HG03103 (cell line): ENCODE measurements around the gene SMARCA2.
A peak's percentile ranks its signal among the peaks of the same experiment; 100 is the strongest.

Source experiments
- ATAC-seq: cut with Tn5 transposase; IDR thresholded peaks from one replicate; pipeline ENCODE4 v1.9.1; 2021; ENCODE audit warnings: low read depth; ENCODE audit not compliant: unreplicated experiment

The SMARCA2 gene

DNA sequence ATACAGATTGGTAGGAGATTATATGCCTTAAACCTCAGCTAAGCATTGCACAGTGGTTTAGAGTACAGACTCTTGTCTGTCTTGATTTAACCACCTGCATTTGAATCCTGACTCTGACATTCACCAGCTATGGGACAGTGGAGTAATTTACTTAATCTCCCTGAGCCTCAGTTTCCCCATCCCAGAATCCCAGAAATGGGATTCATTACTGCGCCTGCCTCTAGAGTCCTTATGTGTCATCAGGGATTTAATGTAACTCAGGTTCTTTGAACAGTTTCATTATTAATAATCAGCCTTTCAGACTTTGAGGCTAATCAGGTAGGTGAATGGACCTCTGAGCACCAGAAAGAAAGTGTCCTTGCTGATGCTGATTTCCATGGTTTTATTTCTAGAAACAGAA lies 149.1 kb downstream of the SMARCA2 start:
- no peak for ATAC-seq

DNA sequence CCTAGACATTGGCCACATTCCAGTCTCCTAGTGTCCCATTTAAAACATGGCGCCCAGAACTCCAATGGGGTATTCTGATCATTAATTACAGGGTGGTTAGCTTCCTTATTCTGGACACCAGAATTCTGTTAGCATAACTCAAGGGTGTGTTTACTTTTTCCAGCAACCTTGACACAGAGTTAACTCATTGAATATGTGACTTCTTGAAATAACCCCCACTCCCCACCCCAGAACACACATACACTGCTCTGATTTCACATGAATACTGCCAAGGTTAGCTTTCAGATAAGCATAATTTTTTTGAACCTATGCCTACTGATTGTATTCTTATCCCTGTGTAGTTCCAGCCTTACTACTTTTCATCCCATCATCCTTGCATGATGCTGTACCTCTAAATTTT lies 151.1 kb downstream of the SMARCA2 start:
- no peak for ATAC-seq

DNA sequence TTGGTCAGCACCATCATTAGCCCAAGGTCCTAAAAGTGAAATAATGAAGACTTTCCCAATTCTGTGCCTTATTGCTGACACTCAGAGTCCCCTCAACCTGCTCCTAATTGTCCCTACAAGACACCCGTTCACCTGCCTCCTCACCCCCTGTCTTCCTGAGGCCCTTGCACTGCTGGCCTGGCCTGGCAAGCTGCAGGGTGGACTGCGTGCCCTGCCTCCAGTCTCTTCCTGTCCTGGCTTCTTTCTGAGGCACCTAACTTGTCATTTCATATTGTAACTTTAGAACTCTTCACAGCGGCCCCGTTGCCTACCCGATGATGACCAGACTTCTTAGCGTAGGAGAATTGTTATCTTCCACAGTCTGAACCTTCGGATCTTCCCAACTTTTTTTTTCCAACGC lies 153.9 kb downstream of the SMARCA2 start:
- ATAC-seq: no peak

DNA sequence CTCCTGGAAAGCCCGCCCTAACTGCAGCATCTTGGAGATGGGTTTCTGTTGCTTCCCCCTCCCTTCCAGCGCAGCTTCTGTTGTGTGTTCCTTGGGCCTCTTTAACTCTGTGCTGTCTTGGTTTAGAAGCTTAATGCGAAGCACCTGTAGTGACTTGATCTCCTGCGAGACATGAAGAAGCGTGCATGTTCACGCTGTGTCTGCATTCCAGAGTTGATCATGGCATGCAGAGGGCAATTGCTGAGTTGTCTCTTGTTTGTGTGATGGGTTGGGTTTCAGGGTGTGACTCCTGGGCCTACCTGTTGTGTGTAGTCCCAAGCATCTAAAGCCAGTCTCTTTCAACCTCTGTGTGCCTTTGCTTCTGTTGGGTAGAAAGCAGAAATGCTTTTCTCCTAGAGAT lies 155.6 kb downstream of the SMARCA2 start:
- no peak for ATAC-seq

DNA sequence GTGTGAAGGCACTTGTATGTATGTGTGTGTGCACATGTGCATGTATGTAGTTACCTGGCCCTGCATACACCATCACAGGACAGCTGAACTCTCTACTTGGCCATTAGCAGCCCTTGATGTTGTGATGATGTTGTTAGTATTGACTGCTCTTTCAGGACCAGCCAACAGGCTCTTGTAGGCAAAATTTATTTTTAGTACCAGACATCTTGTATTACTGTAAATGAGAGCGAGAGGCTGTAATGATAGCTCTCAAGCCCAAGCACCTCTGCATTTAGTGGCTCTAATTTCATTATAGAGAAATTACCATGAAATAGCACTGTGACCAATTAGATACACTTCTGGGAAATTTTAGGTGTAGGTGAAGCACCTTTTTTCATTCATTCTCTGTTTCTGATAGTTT lies 158.0 kb downstream of the SMARCA2 start:
- no peak for ATAC-seq

DNA sequence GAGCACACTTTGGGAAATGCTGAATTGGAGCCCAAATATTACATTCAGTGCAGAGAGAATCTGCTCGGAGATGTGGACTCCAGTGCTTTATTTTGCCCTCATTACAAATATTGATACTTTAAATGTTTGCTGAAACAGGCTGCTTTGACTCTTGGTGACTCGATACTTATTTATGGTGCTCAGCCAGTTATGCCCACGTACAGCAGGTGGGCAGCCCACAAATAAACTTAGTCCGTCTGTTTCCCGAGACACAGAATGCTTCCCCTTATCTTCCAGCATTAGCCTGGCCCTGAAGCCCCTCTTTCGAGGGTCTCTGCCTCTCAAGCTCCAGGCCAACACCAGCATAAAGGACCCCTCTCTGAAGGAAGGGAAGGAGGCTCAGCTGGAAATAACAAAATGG lies 158.7 kb downstream of the SMARCA2 start:
- ATAC-seq: no peak

DNA sequence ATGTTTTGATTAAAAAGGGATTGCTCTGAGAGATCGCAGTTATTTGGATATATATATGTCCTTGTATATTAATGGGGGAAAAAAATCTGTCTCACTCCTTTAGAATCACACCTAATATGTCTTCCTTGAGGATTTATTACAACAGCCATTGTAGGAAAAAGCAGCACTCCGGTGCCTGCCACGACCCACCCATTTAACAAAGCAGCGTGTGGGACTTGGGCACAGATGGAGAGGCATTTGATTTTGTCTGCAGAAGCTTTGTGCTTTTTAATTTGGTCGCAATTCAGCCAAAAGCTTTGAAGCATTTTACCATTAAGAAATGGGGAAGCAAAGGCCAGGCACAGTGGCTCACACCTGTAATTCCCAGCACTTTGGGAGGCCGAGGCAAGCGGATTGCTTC lies 159.2 kb downstream of the SMARCA2 start:
- no peak for ATAC-seq

DNA sequence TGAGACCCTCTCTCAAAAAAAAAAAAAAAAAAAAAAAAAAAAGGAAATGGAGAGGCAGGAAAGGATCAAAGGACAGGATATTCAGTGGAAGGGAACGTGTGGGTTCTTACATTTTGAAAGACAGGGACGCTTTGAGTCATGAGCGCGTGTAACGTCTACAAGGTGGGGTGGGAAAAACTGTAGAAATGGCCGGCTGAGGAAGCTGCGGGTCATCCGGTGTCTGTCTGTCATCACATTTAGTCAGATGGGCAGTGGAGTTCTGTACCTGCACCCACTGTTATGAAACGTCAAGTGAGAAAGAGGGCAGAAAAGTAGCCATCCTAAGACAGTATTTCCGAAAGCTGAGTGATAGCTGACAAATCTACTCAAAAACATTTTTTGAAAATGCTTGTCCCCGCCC lies 159.8 kb downstream of the SMARCA2 start:
- ATAC-seq: no peak

DNA sequence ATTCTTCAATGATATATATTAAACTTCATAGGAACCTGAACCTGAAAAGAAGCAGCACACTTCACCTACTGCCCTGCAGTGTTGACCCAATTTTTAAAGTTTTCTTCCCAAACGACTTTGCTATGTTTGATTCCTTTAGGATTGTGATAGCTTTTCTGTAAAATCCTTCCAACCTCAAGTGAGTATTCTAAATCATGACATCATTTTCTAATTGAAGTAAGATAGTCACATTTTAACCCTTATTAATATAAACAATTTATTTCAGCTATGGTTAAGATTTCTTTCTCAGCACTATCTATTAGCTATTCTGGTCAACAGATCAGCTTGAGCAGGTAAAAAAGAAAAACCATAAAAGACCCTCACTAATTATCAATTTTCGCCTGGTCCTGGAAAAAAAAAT lies 162.0 kb downstream of the SMARCA2 start:
- no peak for ATAC-seq

DNA sequence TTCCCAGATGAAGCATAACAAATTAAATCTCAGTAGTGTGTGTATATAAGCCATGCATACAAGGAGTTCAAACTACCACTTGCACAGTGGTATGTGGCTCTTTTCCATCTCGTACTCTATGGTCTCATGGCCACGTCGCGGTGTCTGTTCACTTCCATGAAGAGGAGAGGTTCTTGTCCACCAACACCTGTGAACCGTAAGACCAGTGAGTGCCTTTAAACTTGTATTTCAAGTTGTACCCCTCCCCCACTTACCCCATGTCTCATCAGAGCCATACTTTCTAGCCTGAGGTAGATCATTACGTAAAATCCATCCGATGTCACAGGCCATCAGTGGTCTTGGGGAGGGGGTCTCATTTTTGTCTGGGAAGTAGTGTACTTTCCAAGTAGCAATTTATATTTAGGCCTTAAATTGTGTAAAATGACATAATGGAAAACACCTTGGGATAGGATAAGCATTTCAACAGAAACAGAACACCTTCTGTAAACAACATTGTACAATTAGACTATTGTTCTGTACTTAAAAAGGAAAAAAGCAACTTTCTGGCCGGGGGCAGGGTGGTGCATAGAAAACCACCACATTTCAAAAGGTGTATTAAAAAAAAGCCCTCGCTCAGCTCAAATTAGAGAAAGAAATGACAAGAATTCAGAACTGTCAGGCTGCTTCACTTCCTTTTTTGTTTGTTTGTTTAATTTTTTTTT lies 163.0 kb downstream of the SMARCA2 start:
- ATAC-seq: no peak

DNA sequence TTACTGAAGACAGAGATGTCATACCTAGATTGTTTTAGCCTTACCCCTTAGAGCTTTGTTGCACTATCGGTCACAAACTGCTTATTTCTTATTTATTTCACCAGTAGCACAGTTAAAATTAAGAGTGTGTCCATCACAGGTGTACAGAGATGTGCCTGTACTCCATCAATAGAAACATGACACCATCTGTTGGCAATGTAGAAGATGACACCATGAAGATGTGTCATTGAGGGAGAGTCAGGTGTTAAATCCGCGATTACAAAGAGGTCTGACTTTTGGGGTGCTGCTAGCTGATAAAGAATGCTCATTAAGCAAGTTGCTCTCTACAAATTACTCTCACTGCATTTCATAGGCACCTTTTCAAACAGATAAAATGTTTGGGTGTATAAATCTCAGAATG lies 164.4 kb downstream of the SMARCA2 start:
- ATAC-seq: peak; percentile 51

DNA sequence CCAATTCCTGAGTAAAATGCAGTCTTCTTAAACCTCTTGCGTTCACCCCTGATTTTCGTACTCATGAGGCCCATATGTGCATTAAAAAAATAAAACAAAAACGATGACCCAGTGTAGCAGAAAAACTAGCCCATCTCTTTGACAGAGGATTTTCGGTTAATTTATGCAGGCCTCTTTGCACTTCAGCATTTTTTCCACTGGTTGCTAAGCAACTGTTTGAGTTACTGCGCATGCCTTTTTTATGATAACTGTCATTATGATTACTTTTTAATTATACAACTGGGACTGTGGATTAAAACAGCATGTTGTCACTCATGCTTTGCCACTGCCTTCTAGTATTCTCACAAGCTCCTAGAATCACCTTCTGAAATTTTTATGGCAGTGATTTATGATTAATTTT lies 165.0 kb downstream of the SMARCA2 start:
- ATAC-seq: no peak

DNA sequence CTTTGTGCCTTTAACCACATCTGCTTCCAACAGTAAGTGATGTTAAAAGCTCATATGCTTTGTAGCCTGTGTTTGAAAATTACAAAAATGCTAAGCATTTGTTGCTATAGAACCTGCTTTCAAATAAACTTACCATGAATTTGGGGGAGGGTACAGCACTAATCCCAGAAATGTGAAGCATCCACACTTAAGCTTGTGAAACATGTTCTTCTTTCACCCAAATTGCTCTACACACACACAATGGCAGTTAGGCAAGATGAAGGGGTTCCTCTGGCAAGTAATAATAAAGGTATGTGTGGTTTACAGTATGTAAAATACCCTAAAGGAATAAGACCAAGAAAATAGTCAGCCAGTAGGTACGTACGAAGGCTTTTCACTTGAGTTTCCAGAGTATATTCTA lies 165.6 kb downstream of the SMARCA2 start:
- no peak for ATAC-seq

DNA sequence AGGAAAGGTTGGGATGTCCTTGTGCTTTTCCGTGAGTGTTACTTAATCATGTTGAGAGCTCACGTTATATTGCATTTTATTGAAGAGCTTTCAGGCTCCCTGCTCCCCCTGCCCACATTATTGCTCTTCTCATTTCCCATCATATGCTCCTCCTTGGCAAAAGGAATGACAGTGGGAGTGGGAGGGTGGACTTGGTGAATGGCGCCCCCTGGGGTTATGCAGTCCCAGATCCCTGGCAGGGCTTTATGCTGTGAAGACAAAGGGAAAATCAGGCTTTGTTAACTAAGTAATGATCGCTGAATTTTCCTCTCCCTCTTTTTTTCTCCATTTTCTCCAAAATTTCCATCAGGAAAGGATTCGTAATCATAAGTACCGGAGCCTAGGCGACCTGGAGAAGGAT lies 166.6 kb downstream of the SMARCA2 start:
- no peak for ATAC-seq

DNA sequence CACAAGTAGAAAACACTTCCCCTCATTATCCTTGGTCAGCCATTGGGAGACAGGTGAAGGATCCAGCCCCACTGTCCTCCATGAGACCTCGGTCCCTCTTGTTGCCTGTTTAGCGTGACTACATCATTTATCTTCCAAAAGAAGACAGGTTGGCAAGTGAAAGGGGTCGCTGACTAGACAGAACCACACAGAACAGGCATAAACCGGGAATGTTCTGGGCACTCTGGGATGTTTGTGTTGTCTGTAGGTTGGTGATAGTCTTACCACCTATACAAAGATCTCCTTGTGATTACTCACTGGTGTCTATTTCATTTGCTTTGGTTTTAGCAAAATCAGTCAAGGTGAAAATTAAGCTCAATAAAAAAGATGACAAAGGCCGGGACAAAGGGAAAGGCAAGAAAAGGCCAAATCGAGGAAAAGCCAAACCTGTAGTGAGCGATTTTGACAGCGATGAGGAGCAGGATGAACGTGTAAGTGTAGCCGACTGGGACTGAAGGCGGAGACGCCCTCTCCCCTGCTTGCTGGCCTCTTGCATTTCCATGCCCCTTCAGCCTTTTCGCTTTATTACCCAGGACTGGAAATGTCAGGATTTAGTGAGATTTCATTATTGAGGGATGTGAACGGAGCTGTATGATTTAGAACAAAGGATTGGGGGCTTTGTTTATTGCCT lies 175.9 kb downstream of the SMARCA2 start:
- ATAC-seq: no peak

DNA sequence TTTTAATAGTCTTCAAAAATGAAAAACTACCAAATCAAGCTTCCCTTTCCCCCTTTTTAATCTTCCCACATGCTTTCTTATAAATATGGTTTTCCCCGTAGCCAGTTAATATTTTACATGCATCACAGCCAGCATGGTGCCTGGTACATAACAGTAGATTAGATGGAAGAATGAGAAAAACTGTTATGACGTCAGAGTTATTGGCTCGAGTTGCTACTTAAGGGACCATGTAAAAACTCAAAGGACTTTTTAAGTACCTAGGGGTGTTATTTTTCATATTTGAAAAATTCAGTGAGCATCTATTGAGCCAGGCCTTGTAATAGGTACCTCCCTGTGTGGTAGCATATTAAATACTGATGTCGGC lies 176.4 kb downstream of the SMARCA2 start:
- ATAC-seq: no peak

DNA sequence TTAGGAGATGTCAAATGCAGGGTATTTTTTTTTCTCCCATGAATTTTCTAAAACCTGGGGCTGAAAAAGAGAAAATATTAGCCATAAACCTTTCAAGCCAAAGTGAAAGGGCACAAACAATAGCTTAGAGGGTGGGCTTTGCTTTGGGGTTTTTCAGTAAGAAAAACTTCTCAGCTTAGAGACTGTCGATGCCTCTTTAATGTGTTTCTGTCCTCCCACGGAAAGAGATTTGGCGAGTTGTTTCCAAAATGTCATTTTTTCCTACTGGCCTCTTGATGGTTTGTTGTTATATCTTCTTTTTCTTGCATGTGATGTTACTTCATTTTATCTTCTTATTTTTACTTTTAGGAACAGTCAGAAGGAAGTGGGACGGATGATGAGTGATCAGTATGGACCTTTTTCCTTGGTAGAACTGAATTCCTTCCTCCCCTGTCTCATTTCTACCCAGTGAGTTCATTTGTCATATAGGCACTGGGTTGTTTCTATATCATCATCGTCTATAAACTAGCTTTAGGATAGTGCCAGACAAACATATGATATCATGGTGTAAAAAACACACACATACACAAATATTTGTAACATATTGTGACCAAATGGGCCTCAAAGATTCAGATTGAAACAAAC lies 177.3 kb downstream of the SMARCA2 start:
- no peak for ATAC-seq

DNA sequence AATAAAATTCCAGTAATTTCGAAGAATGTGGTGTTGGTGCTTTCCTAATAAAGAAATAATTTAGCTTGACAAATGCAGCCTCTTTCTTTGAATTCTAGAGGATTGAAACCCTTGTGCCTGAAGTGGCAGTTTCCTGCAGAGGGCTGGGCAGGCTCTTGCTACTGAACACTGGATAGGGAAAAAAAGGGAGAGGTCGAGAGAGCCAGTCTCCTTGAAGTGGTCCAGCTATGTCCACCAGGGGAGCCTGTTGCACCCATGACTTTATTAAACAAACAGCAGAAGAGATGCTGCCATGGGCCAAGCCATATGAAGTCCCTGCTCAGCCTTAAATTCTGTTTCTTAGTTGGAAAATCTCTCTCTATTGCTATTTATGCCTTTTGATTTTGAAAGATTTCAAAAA lies 178.4 kb downstream of the SMARCA2 start:
- no peak for ATAC-seq

DNA sequence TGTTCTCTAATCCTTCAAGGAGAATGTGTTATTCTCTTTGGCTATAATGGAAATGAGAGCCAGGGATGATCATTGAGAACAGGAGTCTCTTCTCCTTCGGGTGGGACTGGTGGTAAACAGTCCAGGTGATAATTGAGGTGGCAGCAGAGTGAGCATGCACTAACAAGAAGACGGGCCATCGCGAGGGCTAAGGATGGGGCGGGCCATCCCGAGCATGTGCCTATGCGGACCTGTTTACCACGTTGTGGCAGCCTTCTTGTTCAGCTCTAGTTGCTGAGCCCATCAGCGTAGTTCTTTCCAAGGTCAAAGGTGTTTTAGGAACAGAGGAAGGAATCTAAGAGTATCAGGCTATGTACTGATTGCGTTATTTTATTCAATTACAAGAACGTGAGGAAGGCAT lies 180.1 kb downstream of the SMARCA2 start:
- no peak for ATAC-seq

DNA sequence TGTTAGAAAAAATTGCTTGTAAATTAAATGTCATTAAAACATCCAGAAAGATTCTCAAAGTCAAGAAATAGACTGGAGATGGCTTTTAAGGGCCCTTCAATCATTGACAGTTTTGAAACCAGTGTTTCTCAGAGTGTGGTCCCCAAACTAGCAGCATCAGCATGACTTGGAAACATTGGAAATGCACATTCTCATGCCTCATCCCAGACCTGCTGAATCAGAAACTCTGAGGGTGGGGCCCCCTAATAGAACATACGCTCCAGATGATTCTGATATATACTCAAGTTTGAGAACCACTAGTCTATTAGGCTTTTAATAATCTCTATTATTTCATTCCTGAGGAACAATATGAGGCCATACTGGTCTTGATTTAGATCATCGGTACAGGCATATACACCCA lies 181.6 kb downstream of the SMARCA2 start:
- no peak for ATAC-seq

DNA sequence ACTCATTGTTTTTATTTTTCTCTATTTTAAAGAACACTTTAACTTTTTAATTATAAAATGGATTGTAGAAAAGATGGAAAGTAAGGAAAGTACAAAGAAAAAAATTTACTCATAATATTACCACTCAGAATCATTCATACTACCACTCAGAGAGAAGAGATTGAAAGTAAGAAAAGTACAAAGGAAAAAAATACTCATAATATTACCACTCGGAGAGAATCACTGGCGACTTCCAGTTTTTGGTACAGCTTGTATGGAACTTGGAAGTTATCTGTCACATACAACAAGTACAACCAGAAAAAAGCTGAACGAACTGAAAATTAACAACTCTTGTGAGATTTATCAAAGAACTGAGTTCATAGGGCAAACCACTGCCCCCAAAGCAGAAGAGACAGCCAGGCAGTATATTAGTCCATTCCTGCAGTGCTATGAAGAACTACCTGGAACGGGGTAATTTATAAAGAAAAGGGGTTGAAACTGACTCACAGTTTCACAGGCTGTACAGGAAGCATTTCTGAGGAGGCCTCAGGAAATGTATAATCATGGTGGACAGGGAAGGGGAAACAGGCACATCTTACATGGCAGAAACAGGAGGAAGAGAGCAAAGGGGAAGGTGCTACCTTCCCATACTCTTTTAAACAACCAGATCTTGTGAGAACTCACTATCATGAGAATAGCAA lies 183.9 kb downstream of the SMARCA2 start:
- no peak for ATAC-seq
